GM12872 (cell line): Measurements from ENCODE around the gene VWA1.

ENCODE experiments used
- CTCF ChIP-seq: IDR thresholded peaks from 3 replicates; pipeline ENCODE4 v1.5.1; 2011; ENCODE audit warnings: low read depth, mild to moderate bottlenecking, low read length, moderate library complexity; ENCODE audit not compliant: insufficient read depth

Gene VWA1

DNA sequence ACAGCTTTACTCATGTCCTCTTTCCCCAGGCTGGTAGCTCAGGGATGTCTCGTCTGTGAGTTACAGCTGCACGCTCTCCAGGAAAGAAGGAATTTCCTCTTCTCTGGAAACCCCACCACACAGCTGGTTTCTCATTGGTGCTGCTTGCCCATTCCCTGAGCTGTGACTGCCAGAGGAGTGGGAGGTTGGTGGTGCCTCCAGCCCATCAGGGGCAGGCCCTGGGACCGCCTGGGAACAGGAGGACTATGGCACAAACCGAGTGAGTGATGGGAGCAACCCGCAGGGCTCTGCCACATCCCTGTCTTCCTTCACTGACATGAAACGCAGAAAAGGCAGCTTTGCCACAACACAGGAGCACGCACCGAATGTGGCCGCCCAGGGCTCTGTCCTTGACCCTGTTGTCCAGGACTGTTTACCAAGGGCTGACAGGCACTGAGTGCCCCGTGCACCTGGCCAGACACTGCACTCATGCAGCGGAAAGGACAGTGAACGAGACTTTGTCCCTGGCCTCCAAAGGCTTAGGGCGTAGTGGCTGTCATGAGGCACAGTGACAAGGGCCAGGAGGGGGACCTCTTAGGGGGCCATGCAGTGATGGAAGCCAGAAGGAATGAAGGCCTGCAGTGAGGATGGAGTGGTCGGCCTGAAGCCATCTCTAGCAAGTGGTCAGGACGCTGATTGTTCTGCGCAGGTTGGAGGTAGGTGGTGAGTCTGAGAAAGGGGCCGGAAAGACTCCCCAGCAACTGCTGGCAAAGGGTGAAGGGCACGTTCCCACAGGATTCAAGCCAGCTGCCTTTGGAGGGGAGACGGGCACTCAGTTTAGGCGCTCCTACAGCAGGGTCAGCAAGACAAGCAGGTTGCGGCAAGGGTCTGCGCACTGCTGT, 34.7 kb upstream of the VWA1 start:
- TF ChIP-seq CTCF = no peak

GRCh38 chr1:1401457-1402010, 34.0 kb upstream of the VWA1 start:
- no peak for TF ChIP-seq CTCF

DNA sequence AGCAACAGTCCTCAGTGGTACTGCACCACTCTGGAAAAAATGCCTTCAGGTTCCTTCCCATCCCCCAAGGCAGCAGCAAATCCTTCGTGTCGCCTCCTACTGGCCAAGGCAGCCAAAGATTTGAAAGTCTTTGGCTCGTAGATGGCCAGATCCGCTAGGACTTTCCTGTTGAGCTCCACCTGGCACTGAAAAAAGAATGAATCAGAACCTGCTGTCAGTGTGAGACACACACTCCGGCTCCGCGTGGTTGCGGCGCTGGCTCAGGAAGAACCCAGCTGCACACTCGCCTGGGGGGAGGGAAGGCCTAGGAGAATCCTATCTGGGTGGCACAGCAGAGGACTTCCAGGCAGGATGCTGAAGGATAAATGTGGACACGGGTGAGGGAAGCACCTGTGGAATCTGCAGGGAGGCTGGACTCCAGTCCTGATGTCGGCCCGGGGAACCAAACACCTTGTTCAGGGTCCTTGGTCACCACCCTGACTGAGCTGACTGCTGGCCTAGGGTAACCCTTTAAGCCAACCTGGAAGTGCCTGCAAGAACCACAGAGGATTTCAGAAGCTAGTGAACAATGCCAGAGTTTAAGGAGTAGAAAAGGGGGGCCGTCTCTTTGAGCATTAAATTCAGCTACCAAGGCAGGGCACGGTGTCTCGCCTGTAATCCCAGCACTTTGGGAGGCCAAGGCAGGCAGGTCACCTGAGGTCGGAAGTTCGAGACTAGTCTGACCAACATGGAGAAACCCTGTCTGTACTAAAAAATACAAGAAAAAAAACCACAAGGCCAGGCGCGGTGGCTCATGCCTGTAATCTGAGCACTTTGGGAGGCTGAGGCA, 33.2 kb upstream of the VWA1 start:
- peak; percentile 69 for TF ChIP-seq CTCF

DNA sequence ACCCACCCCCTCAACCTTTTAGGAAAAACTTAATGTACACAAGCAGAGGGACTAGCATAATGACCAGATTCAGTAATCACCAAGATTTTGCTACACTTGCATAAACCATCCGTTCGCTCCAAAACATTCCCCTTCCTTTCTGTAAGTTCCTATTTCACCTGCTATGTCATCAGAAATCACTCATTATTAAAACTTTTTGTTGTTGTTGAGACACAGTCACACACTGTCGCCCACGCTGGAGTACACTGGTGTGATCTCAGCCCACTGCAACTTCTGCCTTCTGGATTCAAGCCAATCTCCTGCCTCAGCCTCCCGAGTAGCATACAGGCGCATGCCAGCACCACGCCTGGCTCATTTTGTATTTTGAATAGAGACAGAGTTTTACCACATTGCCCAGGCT, 31.8 kb upstream of the VWA1 start:
- TF ChIP-seq CTCF = no peak

DNA sequence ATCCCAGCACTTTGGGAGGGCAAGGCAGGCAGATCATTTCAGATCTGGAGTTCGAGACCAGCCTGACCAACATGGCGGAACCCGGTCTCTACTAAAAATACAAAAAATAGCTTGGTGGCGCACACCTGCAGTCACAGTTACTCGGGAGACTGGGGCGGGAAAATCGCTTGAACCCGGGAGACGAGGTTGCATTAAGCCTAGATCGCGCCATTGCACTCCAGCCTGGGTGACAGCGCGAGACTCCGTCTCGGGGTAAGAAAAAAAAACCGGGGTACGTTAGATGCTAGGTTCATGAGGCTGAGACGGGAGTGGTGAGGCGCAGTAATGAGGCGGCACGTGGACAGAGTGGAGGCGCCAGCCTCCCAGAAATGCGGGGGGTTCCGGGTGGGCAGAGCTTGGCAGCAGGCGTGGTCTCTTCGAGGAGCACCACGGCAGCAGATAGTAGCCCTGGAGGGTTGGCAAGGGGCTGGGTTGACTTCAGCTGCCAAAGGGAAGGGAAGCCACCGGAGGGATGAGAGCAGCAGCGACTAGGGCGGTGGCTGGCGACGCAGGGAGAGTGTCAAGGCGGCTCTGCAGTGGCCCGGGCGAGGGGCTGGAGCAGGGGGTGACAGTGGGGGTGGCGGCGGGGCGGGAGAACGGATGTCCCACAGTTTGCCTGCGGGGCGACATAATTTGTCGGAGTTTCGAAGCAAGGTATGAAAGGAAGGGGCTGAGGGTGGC, 29.2 kb upstream of the VWA1 start:
- TF ChIP-seq CTCF = no peak

- no peak for TF ChIP-seq CTCF
Observed at GRCh38 chr1:1406821-1407635, 28.5 kb upstream of the VWA1 start, which contains the start of gene MRPL20. TSS of gene MRPL20 (minus strand) at chr1:1407293. CDS start at chr1:1407217, 76 bp downstream.
